PC-9 (cell line): ENCODE data around the gene ARIH2.

Experiments
- CTCF ChIP-seq: fragments of 200-600 bp; sonication (generic); conservative IDR thresholded peaks from 2 replicates; pipeline ENCODE4 v1.6.1; 2017; ENCODE audit warnings: mixed run types, antibody characterized with exemption, mild to moderate bottlenecking, moderate library complexity
- EZH2 ChIP-seq: fragments of 200-600 bp; sonication (generic); IDR thresholded peaks from 2 replicates; pipeline ENCODE4 v1.8.0; 2017; ENCODE audit warnings: antibody characterized with exemption, low read depth

GRCh38 chr3:48985831-48986376 is 67.3 kb downstream of the ARIH2 start:
- TF ChIP-seq CTCF, result no peak
- TF ChIP-seq EZH2, result no peak
